Transverse colon (tissue), 4 donors: ENCODE measurements around the gene LYRM7.

Experiments
- POLR2AphosphoS5 ChIP-seq, 3 donors: sonication (generic); formaldehyde crosslinking; IDR thresholded peaks; one replicate each; pipeline ENCODE4 v1.6.1; 2016; ENCODE audit warnings: antibody characterized with exemption in 3 of 3
- TF ChIP-seq, protein P1 (sequence below), 5 experiments: fragments of 200-600 bp in 3 of 5; fragments of 450-650 bp in 2 of 5; sonication (generic) in 3 of 5; IDR thresholded peaks; 1 replicate in 2 of 5; 2 replicates in 3 of 5; pipeline ENCODE4 v1.5.1; 2016 to 2017; ENCODE audit warnings: antibody characterized with exemption in 5 of 5, inconsistent platforms in 3 of 5, mild to moderate bottlenecking in 2 of 5, moderate library complexity in 1 of 5

DNA sequence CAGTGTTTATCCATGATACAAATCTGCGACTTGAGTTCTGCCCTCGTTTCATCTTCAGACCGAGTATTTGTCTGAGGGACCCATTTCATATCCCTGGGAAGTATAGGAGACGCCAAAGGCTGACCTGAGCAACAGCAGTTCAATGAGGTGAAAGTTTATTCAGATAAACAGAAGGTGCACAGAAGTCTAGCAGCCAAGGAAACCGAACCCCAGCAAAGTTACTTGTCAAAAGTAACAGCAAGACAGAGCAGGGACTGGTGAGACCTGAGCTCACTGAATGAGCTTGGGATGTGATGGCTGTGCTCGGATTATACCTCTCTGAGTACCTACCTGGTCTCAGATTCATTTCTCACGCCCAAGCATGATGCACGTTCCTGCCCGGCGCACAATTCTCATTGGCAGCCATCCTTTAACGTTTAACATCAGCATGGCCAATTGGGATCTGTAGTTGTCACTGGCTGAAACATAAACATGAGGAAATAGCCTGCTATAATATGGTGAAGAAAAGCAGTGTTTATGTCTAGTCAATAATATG lies 599 bp downstream of the LYRM7 start:
- TF ChIP-seq, protein P1, sequence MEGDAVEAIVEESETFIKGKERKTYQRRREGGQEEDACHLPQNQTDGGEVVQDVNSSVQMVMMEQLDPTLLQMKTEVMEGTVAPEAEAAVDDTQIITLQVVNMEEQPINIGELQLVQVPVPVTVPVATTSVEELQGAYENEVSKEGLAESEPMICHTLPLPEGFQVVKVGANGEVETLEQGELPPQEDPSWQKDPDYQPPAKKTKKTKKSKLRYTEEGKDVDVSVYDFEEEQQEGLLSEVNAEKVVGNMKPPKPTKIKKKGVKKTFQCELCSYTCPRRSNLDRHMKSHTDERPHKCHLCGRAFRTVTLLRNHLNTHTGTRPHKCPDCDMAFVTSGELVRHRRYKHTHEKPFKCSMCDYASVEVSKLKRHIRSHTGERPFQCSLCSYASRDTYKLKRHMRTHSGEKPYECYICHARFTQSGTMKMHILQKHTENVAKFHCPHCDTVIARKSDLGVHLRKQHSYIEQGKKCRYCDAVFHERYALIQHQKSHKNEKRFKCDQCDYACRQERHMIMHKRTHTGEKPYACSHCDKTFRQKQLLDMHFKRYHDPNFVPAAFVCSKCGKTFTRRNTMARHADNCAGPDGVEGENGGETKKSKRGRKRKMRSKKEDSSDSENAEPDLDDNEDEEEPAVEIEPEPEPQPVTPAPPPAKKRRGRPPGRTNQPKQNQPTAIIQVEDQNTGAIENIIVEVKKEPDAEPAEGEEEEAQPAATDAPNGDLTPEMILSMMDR (IDR thresholded peaks at IDR 0.05), result peak in 1 of 5 experiments; percentile 1
- TF ChIP-seq POLR2AphosphoS5 (IDR thresholded peaks at IDR 0.05), result no peak
